ENCODE data around the gene GADD45A.
A peak's percentile ranks its signal among the peaks of the same experiment; 100 is the strongest.

Gene GADD45A

DNA sequence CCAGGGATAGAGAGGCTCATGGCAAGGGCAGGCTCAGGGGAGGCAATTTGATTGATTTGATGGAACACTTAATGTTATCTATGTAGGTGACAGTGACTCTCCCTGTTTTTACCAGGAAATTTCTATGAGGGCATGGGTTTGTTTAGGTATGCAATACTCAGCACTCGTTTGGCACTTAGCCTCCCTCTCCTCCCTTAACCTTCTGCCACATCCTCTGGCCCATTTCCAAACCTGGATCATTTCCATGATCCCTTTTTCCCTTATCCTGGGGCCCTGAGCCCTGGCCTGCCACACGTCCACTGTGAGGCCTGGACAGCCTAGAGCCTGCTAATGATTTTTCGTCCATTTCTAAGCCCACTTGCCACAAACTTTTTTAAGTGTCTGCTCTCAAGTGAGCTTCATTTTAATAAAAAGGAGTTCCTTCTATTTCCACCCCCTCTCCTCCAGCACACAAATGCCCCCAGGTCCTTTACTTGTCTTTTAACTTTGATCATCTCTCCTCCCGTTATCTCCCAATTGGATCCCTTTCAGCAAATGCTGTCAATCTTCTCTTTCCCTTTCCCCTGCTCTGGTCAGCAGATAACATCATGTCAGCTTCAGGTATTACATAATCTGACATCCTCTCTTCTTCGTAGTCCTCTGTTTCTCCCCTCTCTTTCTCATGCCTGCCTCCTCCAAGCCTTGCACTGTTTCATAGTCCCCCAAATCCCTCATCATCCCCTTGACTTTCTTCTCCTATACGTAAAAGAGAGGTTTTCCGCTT lies 37.8 kb upstream of the GADD45A start:
- H3K9ac ChIP-seq (ENCODE audit: low read length): no peak overlapping the region
- no peak overlapping the region for H3K4me2 ChIP-seq (ENCODE audit: low read depth, low read length)
- no peak overlapping the region for H3K27ac ChIP-seq (ENCODE audit: low read length)
- H3K27me3 ChIP-seq (replicated peaks; ENCODE audit: insufficient read depth, low read length): no peaks in the 10 kb centered on the region
- H3F3A ChIP-seq (ENCODE audit: insufficient read depth, low read length): peaks cover under 1% of the 10 kb centered on the region; the same call in 1 of the 2 replicates
- H3K4me3 ChIP-seq (ENCODE audit: low read length): no peak overlapping the region
- peaks cover 14% of the 10 kb centered on the region for H3K4me1 ChIP-seq (ENCODE audit: low read length)
- H3K36me3 ChIP-seq (replicated peaks; ENCODE audit: insufficient read depth, low read length): no peaks in the 10 kb centered on the region
- H3K9me2 ChIP-seq (replicated peaks; ENCODE audit: insufficient read depth, low read length): no peaks in the 10 kb centered on the region
- no peak for TF ChIP-seq EZH2phosphoT487 (IDR thresholded peaks at IDR 0.05; ENCODE audit: low read length)
- H3K9me3 ChIP-seq (replicated peaks; ENCODE audit: insufficient read depth, low read length): no peaks in the 10 kb centered on the region
- no peaks in the 10 kb centered on the region for H4K20me1 ChIP-seq (ENCODE audit: insufficient read depth, low read length)
- H3K79me2 ChIP-seq (ENCODE audit: low read length): no peaks in the 10 kb centered on the region
- H2AFZ ChIP-seq (ENCODE audit: low read length): no peak overlapping the region
- no peak for DNase-seq

DNA sequence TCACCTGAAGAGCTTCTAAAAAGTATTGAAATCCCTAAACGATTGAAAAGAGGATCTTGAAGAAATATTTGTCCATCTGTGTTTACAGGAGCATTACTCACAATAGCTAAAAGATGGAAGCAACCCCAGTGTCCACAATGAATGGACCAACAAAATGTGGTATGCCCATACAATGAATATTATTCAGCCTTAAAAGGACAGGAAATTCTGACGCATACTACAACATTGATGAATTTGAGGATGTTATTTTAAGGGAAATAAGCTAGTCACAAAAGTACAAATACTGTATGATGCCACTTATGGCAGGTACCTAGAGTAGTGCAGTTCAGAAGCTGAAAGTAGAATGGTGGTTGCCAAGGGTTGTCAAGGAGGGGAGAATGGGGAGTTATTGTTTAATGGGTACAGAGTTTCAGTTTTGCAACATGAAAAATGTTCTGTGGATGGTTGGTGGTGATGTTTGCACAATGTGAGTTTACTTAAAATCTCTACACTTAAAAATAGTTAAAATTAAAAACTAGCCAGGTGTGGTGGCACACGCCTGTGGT lies 37.1 kb upstream of the GADD45A start:
- Histone ChIP-seq H3F3A (ENCODE audit: insufficient read depth, low read length) (peaks cover 7% of the 10 kb centered on the region; the same call in 1 of the 2 replicates), H3K4me2 (ENCODE audit: low read depth, low read length) (no peak overlapping the region), H3K36me3 (replicated peaks; ENCODE audit: insufficient read depth, low read length) (no peaks in the 10 kb centered on the region), H3K27me3 (replicated peaks; ENCODE audit: insufficient read depth, low read length) (no peaks in the 10 kb centered on the region), H3K9ac (ENCODE audit: low read length) (no peak overlapping the region), H3K27ac (ENCODE audit: low read length) (no peak overlapping the region), H3K9me2 (replicated peaks; ENCODE audit: insufficient read depth, low read length) (no peaks in the 10 kb centered on the region), H2AFZ (ENCODE audit: low read length) (no peak overlapping the region), H3K79me2 (ENCODE audit: low read length) (no peaks in the 10 kb centered on the region), H4K20me1 (ENCODE audit: insufficient read depth, low read length) (no peaks in the 10 kb centered on the region), H3K4me1 (ENCODE audit: low read length) (peaks cover 16% of the 10 kb centered on the region), H3K9me3 (replicated peaks; ENCODE audit: insufficient read depth, low read length) (no peaks in the 10 kb centered on the region), H3K4me3 (ENCODE audit: low read length) (no peak overlapping the region)
- TF ChIP-seq EZH2phosphoT487 (IDR thresholded peaks at IDR 0.05; ENCODE audit: low read length): no peak
- TF ChIP-seq, protein P1, sequence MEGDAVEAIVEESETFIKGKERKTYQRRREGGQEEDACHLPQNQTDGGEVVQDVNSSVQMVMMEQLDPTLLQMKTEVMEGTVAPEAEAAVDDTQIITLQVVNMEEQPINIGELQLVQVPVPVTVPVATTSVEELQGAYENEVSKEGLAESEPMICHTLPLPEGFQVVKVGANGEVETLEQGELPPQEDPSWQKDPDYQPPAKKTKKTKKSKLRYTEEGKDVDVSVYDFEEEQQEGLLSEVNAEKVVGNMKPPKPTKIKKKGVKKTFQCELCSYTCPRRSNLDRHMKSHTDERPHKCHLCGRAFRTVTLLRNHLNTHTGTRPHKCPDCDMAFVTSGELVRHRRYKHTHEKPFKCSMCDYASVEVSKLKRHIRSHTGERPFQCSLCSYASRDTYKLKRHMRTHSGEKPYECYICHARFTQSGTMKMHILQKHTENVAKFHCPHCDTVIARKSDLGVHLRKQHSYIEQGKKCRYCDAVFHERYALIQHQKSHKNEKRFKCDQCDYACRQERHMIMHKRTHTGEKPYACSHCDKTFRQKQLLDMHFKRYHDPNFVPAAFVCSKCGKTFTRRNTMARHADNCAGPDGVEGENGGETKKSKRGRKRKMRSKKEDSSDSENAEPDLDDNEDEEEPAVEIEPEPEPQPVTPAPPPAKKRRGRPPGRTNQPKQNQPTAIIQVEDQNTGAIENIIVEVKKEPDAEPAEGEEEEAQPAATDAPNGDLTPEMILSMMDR (IDR thresholded peaks at IDR 0.05; ENCODE audit: low read length): no peak
- no peak for TF ChIP-seq EZH2 (optimal IDR thresholded peaks at IDR 0.05; ENCODE audit: low read depth, low read length)
- DNase-seq: peak; percentile 16

DNA sequence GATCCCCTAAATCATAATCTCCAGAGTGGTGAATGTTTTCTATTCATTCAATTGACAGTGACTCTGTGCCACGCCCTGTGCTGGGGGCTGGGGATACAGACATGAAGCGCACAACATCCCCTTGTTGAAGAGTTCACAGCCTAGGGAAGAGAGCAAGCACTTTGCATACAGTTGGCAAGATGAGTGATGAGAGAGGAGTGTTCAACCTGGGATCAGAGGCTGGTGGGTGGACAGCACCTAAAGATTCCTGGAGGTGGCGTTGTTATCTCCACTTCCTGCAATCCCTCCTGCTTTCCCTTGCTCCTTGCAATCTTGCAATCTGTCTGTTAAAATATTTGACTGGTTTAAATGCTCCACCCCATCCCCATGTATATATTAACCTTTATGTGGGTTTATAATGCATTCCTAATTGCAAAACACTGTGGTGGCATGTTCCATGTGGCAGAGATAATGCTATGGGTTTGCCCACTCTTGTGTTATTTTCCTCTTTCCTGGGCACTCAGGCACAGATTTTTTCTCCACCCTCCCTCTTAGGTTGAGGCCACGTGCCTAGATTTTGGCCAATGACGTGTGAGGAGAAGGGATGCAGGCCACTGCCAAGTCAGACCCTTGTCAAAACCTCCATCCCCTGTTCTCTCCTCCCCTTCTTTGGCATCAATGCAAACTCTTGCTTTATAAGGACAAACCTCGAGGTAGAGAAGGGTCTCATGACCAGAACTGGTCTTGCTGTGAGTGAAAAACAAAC lies 36.2 kb upstream of the GADD45A start:
- H3K36me3 ChIP-seq (replicated peaks; ENCODE audit: insufficient read depth, low read length): no peaks in the 10 kb centered on the region
- H2AFZ ChIP-seq (ENCODE audit: low read length): no peak overlapping the region
- H3K9ac ChIP-seq (ENCODE audit: low read length): no peak overlapping the region
- H3K79me2 ChIP-seq (ENCODE audit: low read length): no peaks in the 10 kb centered on the region
- no peaks in the 10 kb centered on the region for H3K9me2 ChIP-seq (replicated peaks; ENCODE audit: insufficient read depth, low read length)
- TF ChIP-seq EZH2phosphoT487 (IDR thresholded peaks at IDR 0.05; ENCODE audit: low read length) (no peak), EZH2 (optimal IDR thresholded peaks at IDR 0.05; ENCODE audit: low read depth, low read length) (no peak)
- TF ChIP-seq, protein P1 (IDR thresholded peaks at IDR 0.05; ENCODE audit: low read length): no peak
- H3F3A ChIP-seq (ENCODE audit: insufficient read depth, low read length): peaks cover 13% of the 10 kb centered on the region; the same call in 1 of the 2 replicates
- no peak overlapping the region for H3K27ac ChIP-seq (ENCODE audit: low read length)
- H4K20me1 ChIP-seq (ENCODE audit: insufficient read depth, low read length): no peaks in the 10 kb centered on the region
- H3K4me2 ChIP-seq (ENCODE audit: low read depth, low read length): no peak overlapping the region
- no peak overlapping the region for H3K4me3 ChIP-seq (ENCODE audit: low read length)
- no peaks in the 10 kb centered on the region for H3K27me3 ChIP-seq (replicated peaks; ENCODE audit: insufficient read depth, low read length)
- DNase-seq: no peak
- H3K9me3 ChIP-seq (replicated peaks; ENCODE audit: insufficient read depth, low read length): no peaks in the 10 kb centered on the region
- peaks cover 23% of the 10 kb centered on the region for H3K4me1 ChIP-seq (ENCODE audit: low read length)
